ENCODE measurements around the gene ST6GALNAC4.

DNA sequence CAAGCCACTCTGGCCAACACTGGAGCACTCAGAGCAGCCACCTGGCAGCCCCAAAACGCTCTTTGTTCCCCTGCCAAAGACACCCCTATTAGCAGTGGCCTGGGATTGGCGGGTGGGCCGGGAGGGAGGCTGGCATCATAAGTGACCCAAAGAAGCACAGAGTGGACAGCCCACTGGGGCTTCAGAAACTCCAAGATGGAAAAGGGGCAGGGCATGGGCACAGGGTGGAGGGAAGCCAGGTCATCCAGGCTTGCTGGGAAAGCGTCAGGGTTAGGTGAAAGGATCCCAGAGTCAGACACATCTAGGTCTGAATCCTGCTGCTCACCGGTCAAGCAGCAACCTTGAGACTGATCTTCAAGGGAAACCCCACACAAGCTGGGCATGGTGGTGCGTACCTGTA lies 49.1 kb upstream of the ST6GALNAC4 start:
- TF ChIP-seq, protein P1, sequence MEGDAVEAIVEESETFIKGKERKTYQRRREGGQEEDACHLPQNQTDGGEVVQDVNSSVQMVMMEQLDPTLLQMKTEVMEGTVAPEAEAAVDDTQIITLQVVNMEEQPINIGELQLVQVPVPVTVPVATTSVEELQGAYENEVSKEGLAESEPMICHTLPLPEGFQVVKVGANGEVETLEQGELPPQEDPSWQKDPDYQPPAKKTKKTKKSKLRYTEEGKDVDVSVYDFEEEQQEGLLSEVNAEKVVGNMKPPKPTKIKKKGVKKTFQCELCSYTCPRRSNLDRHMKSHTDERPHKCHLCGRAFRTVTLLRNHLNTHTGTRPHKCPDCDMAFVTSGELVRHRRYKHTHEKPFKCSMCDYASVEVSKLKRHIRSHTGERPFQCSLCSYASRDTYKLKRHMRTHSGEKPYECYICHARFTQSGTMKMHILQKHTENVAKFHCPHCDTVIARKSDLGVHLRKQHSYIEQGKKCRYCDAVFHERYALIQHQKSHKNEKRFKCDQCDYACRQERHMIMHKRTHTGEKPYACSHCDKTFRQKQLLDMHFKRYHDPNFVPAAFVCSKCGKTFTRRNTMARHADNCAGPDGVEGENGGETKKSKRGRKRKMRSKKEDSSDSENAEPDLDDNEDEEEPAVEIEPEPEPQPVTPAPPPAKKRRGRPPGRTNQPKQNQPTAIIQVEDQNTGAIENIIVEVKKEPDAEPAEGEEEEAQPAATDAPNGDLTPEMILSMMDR (IDR thresholded peaks at IDR 0.05) = no peak
- no peak for TF ChIP-seq EZH2 (IDR thresholded peaks at IDR 0.05)
- TF ChIP-seq EZH2phosphoT487 (IDR thresholded peaks at IDR 0.05) = no peak
